Caco-2 (cell line): ENCODE measurements around the gene NEGR1. TPM values are rescaled to one million over a fixed set of nuclear protein-coding genes. Genes with fewer than 3 reads are reported as not detected.

ENCODE experiments used
- BruUV-seq: library from RNA; stranded (reverse); fragments of 400-500 nt; replicated peaks from 2 replicates; lab custom pipeline; 2021; lab: Mats Ljungman, UMichigan
- CTCF ChIA-PET: fragments of 300-600 bp; sonication (Branson Sonifier 250); formaldehyde crosslinking; loops from one replicate; lab custom pipeline; 2022; ENCODE audit warnings: antibody characterized with exemption; lab: Charles Lee
- POLR2A ChIA-PET: fragments of 300-600 bp; sonication (Branson Sonifier 250); formaldehyde crosslinking; loops from one replicate; lab custom pipeline; 2022; ENCODE audit warnings: antibody characterized with exemption; lab: Charles Lee
- DNase-seq, 2 experiments: peaks; one replicate each; pipeline versions ENCODE4 v3.0.0 to v3.0.0-alpha.2; 2020 to 2022
- H3K27me3 ChIP-seq: replicated peaks from 2 replicates; pipeline ENCODE4 v1.6.0; 2011; ENCODE audit warnings: low read length; ENCODE audit not compliant: control insufficient read depth, insufficient read depth
- H3K36me3 ChIP-seq: 2 replicates; pipeline ENCODE4 v1.5.1; 2011; ENCODE audit warnings: low read length; ENCODE audit not compliant: control insufficient read depth, insufficient read depth
- H3K4me1 ChIP-seq: fragments of 250-450 bp; sonication (Bioruptor Pico); 2 replicates; pipeline ENCODE4 v1.5.1; 2020; ENCODE audit warnings: mild to moderate bottlenecking
- H3K4me3 ChIP-seq: 2 replicates; pipeline ENCODE4 v1.5.1; 2011; ENCODE audit warnings: low read depth, mild to moderate bottlenecking, control low read depth, low read length
- H3K9me3 ChIP-seq: fragments of 250-450 bp; sonication (Bioruptor Pico); 2 replicates; pipeline ENCODE4 v1.5.1; 2020; ENCODE audit warnings: mild to moderate bottlenecking, moderate library complexity
- H3K27ac Mint-ChIP-seq: one replicate; pipeline ENCODE4 v1.8.0; 2022; ENCODE audit warnings: mixed read lengths; ENCODE audit not compliant: unreplicated experiment
- H3K27me3 Mint-ChIP-seq: one replicate; pipeline ENCODE4 v1.8.0; 2022; ENCODE audit warnings: mixed read lengths; ENCODE audit not compliant: insufficient read depth, unreplicated experiment
- H3K36me3 Mint-ChIP-seq: one replicate; pipeline ENCODE4 v1.8.0; 2022; ENCODE audit warnings: mild to moderate bottlenecking, mixed read lengths; ENCODE audit not compliant: insufficient read depth, unreplicated experiment
- H3K4me1 Mint-ChIP-seq: one replicate; pipeline ENCODE4 v1.8.0; 2022; ENCODE audit warnings: low read depth, mixed read lengths; ENCODE audit not compliant: unreplicated experiment
- H3K4me3 Mint-ChIP-seq: one replicate; pipeline ENCODE4 v1.8.0; 2022; ENCODE audit warnings: mild to moderate bottlenecking, moderate library complexity, mixed read lengths; ENCODE audit not compliant: unreplicated experiment
- H3K9me3 Mint-ChIP-seq: one replicate; pipeline ENCODE4 v1.8.0; 2022; ENCODE audit warnings: mixed read lengths; ENCODE audit not compliant: unreplicated experiment
- CTCF ChIP-seq, 2 experiments: fragments of 200-600 bp in 1 of 2; IDR thresholded peaks; 1 replicate in 1 of 2; 2 replicates in 1 of 2; pipeline versions ENCODE4 v1.5.1 to v1.8.0; 2011 to 2022; ENCODE audit warnings: antibody characterized with exemption in 1 of 2, control low read depth in 1 of 2, inconsistent platforms in 1 of 2, low read depth in 1 of 2, low read length in 1 of 2, mild to moderate bottlenecking in 1 of 2, moderate library complexity in 1 of 2; ENCODE audit not compliant: insufficient read depth in 1 of 2, severe bottlenecking in 1 of 2, unreplicated experiment in 1 of 2
- intact Hi-C: fragments of 100-400 bp; cut with micrococcal nuclease; formaldehyde crosslinking; loops from one replicate; pipeline ENCODE4 v1.10.0; 2022; ENCODE audit not compliant: unreplicated experiment
- total RNA-seq: library from RNA; stranded (reverse); gene quantifications from 2 replicates; pipeline ENCODE4 v1.2.3, GENCODE V29; 2022

Gene NEGR1
- total RNA-seq, 1 experiment from 2014 or later, result not detected

DNA sequence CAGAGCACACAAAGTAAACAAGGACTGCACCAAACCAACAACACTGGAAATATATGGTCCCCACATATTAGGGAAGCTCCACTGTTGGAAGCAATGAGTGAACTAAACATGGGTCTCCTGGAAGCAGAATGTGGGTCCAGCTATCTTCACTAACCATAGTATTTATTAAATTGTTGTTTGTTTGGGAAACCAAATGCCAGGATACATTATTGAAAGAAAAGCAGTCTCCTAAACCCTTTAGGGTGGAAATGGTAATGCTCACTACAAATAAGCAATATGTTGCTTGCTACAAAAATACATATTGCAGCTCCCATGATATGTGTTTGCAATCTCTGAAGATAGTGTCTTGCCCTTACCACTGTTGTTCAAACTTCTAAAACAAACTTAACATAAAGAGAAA, 2.2 kb downstream of the NEGR1 start:
- no peak for DNase-seq
- no peaks in the 10 kb centered on the region for H3K9me3 ChIP-seq
- H3K36me3 ChIP-seq, result no peaks in the 10 kb centered on the region
- no peaks in the 10 kb centered on the region for H3K4me1 Mint-ChIP-seq
- no peak overlapping the region for H3K4me3 Mint-ChIP-seq
- H3K36me3 Mint-ChIP-seq, result no peaks in the 10 kb centered on the region
- peaks cover 14% of the 10 kb centered on the region for H3K27me3 Mint-ChIP-seq
- TF ChIP-seq CTCF (IDR thresholded peaks at IDR 0.05; ENCODE audit: insufficient read depth in 1 of 2, low read depth in 1 of 2, low read length in 1 of 2, severe bottlenecking in 1 of 2, unreplicated experiment in 1 of 2), result no peak
- H3K27ac Mint-ChIP-seq, result no peak overlapping the region
- H3K27me3 ChIP-seq, result no peaks in the 10 kb centered on the region; the same call in 1 of the 2 replicates
- no peaks in the 10 kb centered on the region for H3K9me3 Mint-ChIP-seq
- H3K4me3 ChIP-seq, result no peak overlapping the region
- intact Hi-C loops, result loop anchor here (5.0 kb wide), 2 partner anchors 73 to 93 kb away; no protein-coding TSS in a partner anchor
- no TSS peak for BruUV-seq
- no peaks in the 10 kb centered on the region for H3K4me1 ChIP-seq
- CTCF ChIA-PET, result no interaction called here
- POLR2A ChIA-PET, result no interaction called here

DNA sequence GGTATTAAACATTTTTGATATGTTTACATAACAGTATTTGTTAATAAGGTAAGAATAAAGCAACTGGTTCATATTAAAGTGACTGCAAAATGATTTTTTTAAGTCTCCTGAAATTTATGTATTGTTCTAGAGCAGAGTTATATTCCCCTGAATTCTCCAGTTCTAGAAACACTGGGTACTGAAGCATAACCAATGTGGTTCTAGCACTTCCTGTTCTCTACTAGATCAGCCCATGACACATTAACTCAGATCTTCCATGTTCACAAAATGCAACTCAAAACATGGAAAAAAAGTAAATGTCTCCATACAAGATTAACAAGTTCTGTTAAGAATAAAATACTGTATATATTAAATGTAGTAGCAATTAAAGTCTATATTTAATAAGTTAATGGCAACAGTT, 3.9 kb downstream of the NEGR1 start:
- Histone ChIP-seq H3K4me1 (no peaks in the 10 kb centered on the region), H3K36me3 (no peaks in the 10 kb centered on the region), H3K4me3 (no peak overlapping the region), H3K27me3 (no peaks in the 10 kb centered on the region; the same call in 1 of the 2 replicates), H3K9me3 (no peaks in the 10 kb centered on the region)
- H3K27ac Mint-ChIP-seq, result no peak overlapping the region
- no peak for DNase-seq
- no peak for TF ChIP-seq CTCF (IDR thresholded peaks at IDR 0.05; ENCODE audit: insufficient read depth in 1 of 2, low read depth in 1 of 2, low read length in 1 of 2, severe bottlenecking in 1 of 2, unreplicated experiment in 1 of 2)
- H3K4me1 Mint-ChIP-seq, result no peaks in the 10 kb centered on the region
- POLR2A ChIA-PET, result no interaction called here
- no TSS peak for BruUV-seq
- H3K4me3 Mint-ChIP-seq, result no peak overlapping the region
- H3K36me3 Mint-ChIP-seq, result no peaks in the 10 kb centered on the region
- no peaks in the 10 kb centered on the region for H3K9me3 Mint-ChIP-seq
- intact Hi-C loops, result no loop called here
- CTCF ChIA-PET, result no interaction called here
- H3K27me3 Mint-ChIP-seq, result peaks cover 14% of the 10 kb centered on the region

GRCh38 chr1:72271555-72272085, 10.7 kb downstream of the NEGR1 start:
- no peak overlapping the region for H3K4me3 ChIP-seq
- no peaks in the 10 kb centered on the region for H3K4me1 ChIP-seq
- no peak overlapping the region for H3K4me3 Mint-ChIP-seq
- H3K27ac Mint-ChIP-seq, result no peak overlapping the region
- no peaks in the 10 kb centered on the region for H3K36me3 ChIP-seq
- DNase-seq, result no peak
- no peaks in the 10 kb centered on the region for H3K9me3 Mint-ChIP-seq
- BruUV-seq, result no TSS peak
- H3K27me3 Mint-ChIP-seq, result peaks cover 2% of the 10 kb centered on the region
- intact Hi-C loops, result no loop called here
- no peaks in the 10 kb centered on the region for H3K9me3 ChIP-seq
- no peaks in the 10 kb centered on the region for H3K27me3 ChIP-seq
- POLR2A ChIA-PET, result no interaction called here
- H3K36me3 Mint-ChIP-seq, result no peaks in the 10 kb centered on the region
- H3K4me1 Mint-ChIP-seq, result no peaks in the 10 kb centered on the region
- no peak for TF ChIP-seq CTCF (IDR thresholded peaks at IDR 0.05; ENCODE audit: insufficient read depth in 1 of 2, low read depth in 1 of 2, low read length in 1 of 2, severe bottlenecking in 1 of 2, unreplicated experiment in 1 of 2)
- CTCF ChIA-PET, result no interaction called here
